Liver (tissue), 9 donors: ENCODE results near the gene MAN2A2. TPM values are rescaled to one million over a fixed set of nuclear protein-coding genes. Genes with fewer than 3 reads are reported as not detected.

Source experiments
- DNase-seq: peaks from one replicate; pipeline ENCODE4 v3.0.0-alpha.2; 2017; ENCODE audit warnings: low spot score
- H3K27ac ChIP-seq, 2 donors: one replicate each; pipeline ENCODE4 v1.7.0; 2013; ENCODE audit warnings: inconsistent platforms in 2 of 2, low read length in 2 of 2, control low read depth in 1 of 2, low read depth in 1 of 2, mild to moderate bottlenecking in 1 of 2
- H3K27me3 ChIP-seq, 4 donors: one replicate each; pipeline versions ENCODE4 v1.6.1 to v1.7.0; 2013; ENCODE audit warnings: low read length in 3 of 4, inconsistent platforms in 1 of 4, mild to moderate bottlenecking in 1 of 4, moderate library complexity in 1 of 4; ENCODE audit not compliant: control insufficient read depth in 4 of 4, insufficient read depth in 4 of 4
- H3K36me3 ChIP-seq, 4 donors: one replicate each; pipeline versions ENCODE4 v1.6.1 to v1.7.0; 2013; ENCODE audit warnings: low read length in 3 of 4, mild to moderate bottlenecking in 3 of 4, low read depth in 1 of 4, moderate library complexity in 1 of 4; ENCODE audit not compliant: control insufficient read depth in 4 of 4, insufficient read depth in 3 of 4
- H3K4me1 ChIP-seq, 4 donors: one replicate each; pipeline versions ENCODE4 v1.6.1 to v1.7.0; 2013; ENCODE audit warnings: low read length in 3 of 4, mild to moderate bottlenecking in 3 of 4, moderate library complexity in 1 of 4; ENCODE audit not compliant: control insufficient read depth in 4 of 4, insufficient read depth in 4 of 4
- H3K4me3 ChIP-seq, 3 donors: one replicate each; pipeline versions ENCODE4 v1.6.1 to v1.7.0; 2013; ENCODE audit warnings: low read length in 3 of 3, control low read depth in 1 of 3, low read depth in 1 of 3, mild to moderate bottlenecking in 1 of 3
- H3K9ac ChIP-seq, 2 donors: one replicate each; pipeline ENCODE4 v1.7.0; 2013; ENCODE audit warnings: low read length in 2 of 2, mild to moderate bottlenecking in 2 of 2, moderate library complexity in 2 of 2, control low read depth in 1 of 2, low read depth in 1 of 2
- H3K9me3 ChIP-seq, 4 donors: one replicate each; pipeline versions ENCODE4 v1.6.1 to v1.7.0; 2013; ENCODE audit warnings: low read length in 3 of 4; ENCODE audit not compliant: control insufficient read depth in 4 of 4
- EGR1 ChIP-seq, 2 donors: IDR thresholded peaks; 2 replicates each; pipeline ENCODE4 v1.6.1; 2016 to 2018; ENCODE audit warnings: antibody characterized with exemption in 2 of 2, low read depth in 2 of 2
- FOXA1 ChIP-seq: IDR thresholded peaks from 2 replicates; pipeline ENCODE4 v1.6.1; 2016; ENCODE audit warnings: antibody characterized with exemption
- FOXA2 ChIP-seq: IDR thresholded peaks from 2 replicates; pipeline ENCODE4 v1.6.1; 2016; ENCODE audit warnings: antibody characterized with exemption
- GABPA ChIP-seq, 2 donors: IDR thresholded peaks in 1 of 2; conservative IDR thresholded peaks in 1 of 2; 2 replicates each; pipeline ENCODE4 v1.6.1; 2016; ENCODE audit warnings: antibody characterized with exemption in 2 of 2, mild to moderate bottlenecking in 1 of 2, moderate library complexity in 1 of 2
- HNF4A ChIP-seq, 2 donors: conservative IDR thresholded peaks; 2 replicates each; pipeline ENCODE4 v1.6.1; 2016; ENCODE audit warnings: antibody characterized with exemption in 2 of 2, mild to moderate bottlenecking in 2 of 2
- HNF4G ChIP-seq: IDR thresholded peaks from 2 replicates; pipeline ENCODE4 v1.6.1; 2016; ENCODE audit warnings: antibody characterized with exemption
- JUND ChIP-seq, 2 donors: IDR thresholded peaks; 2 replicates each; pipeline ENCODE4 v1.6.1; 2016; ENCODE audit warnings: antibody characterized with exemption in 2 of 2
- NR2F2 ChIP-seq: IDR thresholded peaks from 2 replicates; pipeline ENCODE4 v1.6.1; 2016; ENCODE audit warnings: antibody characterized with exemption
- RAD21 ChIP-seq, 2 donors: IDR thresholded peaks; 2 replicates each; pipeline ENCODE4 v1.6.1; 2016; ENCODE audit warnings: antibody characterized with exemption in 2 of 2, mild to moderate bottlenecking in 2 of 2
- SP1 ChIP-seq: IDR thresholded peaks from 2 replicates; pipeline ENCODE4 v1.6.1; 2018; ENCODE audit warnings: antibody characterized with exemption, mild to moderate bottlenecking
- TAF1 ChIP-seq: conservative IDR thresholded peaks from 2 replicates; pipeline ENCODE4 v1.6.1; 2016; ENCODE audit warnings: antibody characterized with exemption, mild to moderate bottlenecking
- YY1 ChIP-seq: IDR thresholded peaks from 2 replicates; pipeline ENCODE4 v1.6.1; 2016; ENCODE audit warnings: antibody characterized with exemption, mild to moderate bottlenecking
- WGBS: extraction: QIAGEN DNeasy Blood & Tissue Kit; methylation state at CpG from one replicate; pipeline ENCODE4 v1.1.7; 2013; 5-methylcytosine and 5-hydroxymethylcytosine counted together
- polyA plus RNA-seq, 2 donors: library from polyadenylated mRNA; stranded (reverse) in 1 of 2; unstranded in 1 of 2; fragments of 200-250 nt in 1 of 2; fragments of >200 nt in 1 of 2; fragmentation: Nextera tagmentation in 1 of 2; extraction: Ambion mirVana in 1 of 2; gene quantifications; one replicate each; pipeline versions ENCODE4 v1.2.1 to v1.2.3, GENCODE V29; 2013 to 2015
- total RNA-seq, 2 donors: library from RNA; depleted of rRNA; stranded (reverse); fragments of >200 nt; gene quantifications; one replicate each; pipeline ENCODE4 v1.2.3, GENCODE V29; 2014
- TF ChIP-seq, protein P1 (sequence below): IDR thresholded peaks from 2 replicates; pipeline ENCODE4 v1.6.1; 2016; ENCODE audit warnings: antibody characterized with exemption
- TF ChIP-seq, protein P2 (sequence below): fragments of 150-350 bp; IDR thresholded peaks from 2 replicates; pipeline ENCODE4 v1.5.1; 2017; ENCODE audit warnings: improper control_type of control experiment, low read depth, low read length; ENCODE audit not compliant: missing input control
- TF ChIP-seq, protein P3 (sequence below): IDR thresholded peaks from 2 replicates; pipeline ENCODE4 v1.6.1; 2016; ENCODE audit warnings: antibody characterized with exemption
- TF ChIP-seq, protein P4 (sequence below): IDR thresholded peaks from 2 replicates; pipeline ENCODE4 v1.6.1; 2016; ENCODE audit warnings: antibody characterized with exemption
- TF ChIP-seq, protein P5 (sequence below): IDR thresholded peaks from 2 replicates; pipeline ENCODE4 v1.6.1; 2016; ENCODE audit warnings: antibody characterized with exemption, mild to moderate bottlenecking
- donor health status: healthy.
- donor health status: healthy.
- donor health status: healthy.
- donor health status: healthy.
- donor health status: healthy.

The MAN2A2 gene
- total and polyA plus RNA-seq, 4 donors: 17.3 to 111 (median 50.9) TPM

DNA sequence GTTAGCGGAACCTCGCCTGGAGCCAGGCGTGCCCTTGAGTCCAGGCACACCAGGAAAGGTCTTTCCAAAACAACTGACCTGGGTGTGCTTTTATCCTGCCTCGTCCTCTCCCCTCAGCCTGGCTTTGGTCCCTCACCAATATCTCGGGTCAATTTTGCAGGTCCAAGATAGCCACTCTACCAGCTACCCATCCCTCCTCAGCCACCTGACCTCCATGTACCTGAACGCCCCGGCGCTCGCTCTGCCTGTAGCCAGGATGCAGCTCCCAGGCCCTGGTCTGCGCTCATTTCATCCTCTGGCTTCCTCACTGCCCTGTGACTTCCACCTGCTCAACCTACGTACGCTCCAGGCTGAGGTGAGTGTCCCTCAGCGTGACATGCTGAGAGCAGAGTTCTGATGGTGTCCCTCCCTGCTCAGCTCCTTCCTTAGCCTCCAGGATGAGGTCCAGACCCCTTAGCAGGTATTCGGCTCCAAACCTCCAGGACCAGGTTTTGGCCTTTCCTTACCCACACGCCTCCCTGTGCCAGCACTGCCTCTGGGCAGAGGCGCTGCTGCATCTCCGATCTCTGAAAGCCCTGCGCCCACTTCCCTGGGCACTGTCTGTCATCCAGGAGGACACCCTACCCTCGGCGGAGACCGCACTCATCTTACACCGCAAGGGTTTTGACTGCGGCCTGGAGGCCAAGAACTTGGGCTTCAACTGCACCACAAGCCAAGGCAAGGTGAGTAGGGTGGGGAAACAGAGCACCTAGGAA is 15.1 kb downstream of the MAN2A2 start:
- TF ChIP-seq HNF4G (no peak), JUND (IDR thresholded peaks at IDR 0.05) (no peak), SP1 (no peak), YY1 (no peak), NR2F2 (no peak), TAF1 (no peak), EGR1 (IDR thresholded peaks at IDR 0.05; ENCODE audit: low read depth in 2 of 2) (no peak), FOXA2 (no peak), FOXA1 (no peak), HNF4A (conservative IDR thresholded peaks at IDR 0.05) (no peak), RAD21 (IDR thresholded peaks at IDR 0.05) (no peak), GABPA (IDR thresholded peaks at IDR 0.05 in 1 of 2, conservative IDR thresholded peaks at IDR 0.05 in 1 of 2) (no peak)
- TF ChIP-seq, protein P1, sequence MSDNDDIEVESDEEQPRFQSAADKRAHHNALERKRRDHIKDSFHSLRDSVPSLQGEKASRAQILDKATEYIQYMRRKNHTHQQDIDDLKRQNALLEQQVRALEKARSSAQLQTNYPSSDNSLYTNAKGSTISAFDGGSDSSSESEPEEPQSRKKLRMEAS: no peak
- TF ChIP-seq, protein P2, sequence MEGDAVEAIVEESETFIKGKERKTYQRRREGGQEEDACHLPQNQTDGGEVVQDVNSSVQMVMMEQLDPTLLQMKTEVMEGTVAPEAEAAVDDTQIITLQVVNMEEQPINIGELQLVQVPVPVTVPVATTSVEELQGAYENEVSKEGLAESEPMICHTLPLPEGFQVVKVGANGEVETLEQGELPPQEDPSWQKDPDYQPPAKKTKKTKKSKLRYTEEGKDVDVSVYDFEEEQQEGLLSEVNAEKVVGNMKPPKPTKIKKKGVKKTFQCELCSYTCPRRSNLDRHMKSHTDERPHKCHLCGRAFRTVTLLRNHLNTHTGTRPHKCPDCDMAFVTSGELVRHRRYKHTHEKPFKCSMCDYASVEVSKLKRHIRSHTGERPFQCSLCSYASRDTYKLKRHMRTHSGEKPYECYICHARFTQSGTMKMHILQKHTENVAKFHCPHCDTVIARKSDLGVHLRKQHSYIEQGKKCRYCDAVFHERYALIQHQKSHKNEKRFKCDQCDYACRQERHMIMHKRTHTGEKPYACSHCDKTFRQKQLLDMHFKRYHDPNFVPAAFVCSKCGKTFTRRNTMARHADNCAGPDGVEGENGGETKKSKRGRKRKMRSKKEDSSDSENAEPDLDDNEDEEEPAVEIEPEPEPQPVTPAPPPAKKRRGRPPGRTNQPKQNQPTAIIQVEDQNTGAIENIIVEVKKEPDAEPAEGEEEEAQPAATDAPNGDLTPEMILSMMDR: no peak
- TF ChIP-seq, protein P3, sequence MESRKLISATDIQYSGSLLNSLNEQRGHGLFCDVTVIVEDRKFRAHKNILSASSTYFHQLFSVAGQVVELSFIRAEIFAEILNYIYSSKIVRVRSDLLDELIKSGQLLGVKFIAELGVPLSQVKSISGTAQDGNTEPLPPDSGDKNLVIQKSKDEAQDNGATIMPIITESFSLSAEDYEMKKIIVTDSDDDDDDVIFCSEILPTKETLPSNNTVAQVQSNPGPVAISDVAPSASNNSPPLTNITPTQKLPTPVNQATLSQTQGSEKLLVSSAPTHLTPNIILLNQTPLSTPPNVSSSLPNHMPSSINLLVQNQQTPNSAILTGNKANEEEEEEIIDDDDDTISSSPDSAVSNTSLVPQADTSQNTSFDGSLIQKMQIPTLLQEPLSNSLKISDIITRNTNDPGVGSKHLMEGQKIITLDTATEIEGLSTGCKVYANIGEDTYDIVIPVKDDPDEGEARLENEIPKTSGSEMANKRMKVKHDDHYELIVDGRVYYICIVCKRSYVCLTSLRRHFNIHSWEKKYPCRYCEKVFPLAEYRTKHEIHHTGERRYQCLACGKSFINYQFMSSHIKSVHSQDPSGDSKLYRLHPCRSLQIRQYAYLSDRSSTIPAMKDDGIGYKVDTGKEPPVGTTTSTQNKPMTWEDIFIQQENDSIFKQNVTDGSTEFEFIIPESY: no peak
- TF ChIP-seq, protein P4, sequence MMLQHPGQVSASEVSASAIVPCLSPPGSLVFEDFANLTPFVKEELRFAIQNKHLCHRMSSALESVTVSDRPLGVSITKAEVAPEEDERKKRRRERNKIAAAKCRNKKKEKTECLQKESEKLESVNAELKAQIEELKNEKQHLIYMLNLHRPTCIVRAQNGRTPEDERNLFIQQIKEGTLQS: no peak
- TF ChIP-seq, protein P5, sequence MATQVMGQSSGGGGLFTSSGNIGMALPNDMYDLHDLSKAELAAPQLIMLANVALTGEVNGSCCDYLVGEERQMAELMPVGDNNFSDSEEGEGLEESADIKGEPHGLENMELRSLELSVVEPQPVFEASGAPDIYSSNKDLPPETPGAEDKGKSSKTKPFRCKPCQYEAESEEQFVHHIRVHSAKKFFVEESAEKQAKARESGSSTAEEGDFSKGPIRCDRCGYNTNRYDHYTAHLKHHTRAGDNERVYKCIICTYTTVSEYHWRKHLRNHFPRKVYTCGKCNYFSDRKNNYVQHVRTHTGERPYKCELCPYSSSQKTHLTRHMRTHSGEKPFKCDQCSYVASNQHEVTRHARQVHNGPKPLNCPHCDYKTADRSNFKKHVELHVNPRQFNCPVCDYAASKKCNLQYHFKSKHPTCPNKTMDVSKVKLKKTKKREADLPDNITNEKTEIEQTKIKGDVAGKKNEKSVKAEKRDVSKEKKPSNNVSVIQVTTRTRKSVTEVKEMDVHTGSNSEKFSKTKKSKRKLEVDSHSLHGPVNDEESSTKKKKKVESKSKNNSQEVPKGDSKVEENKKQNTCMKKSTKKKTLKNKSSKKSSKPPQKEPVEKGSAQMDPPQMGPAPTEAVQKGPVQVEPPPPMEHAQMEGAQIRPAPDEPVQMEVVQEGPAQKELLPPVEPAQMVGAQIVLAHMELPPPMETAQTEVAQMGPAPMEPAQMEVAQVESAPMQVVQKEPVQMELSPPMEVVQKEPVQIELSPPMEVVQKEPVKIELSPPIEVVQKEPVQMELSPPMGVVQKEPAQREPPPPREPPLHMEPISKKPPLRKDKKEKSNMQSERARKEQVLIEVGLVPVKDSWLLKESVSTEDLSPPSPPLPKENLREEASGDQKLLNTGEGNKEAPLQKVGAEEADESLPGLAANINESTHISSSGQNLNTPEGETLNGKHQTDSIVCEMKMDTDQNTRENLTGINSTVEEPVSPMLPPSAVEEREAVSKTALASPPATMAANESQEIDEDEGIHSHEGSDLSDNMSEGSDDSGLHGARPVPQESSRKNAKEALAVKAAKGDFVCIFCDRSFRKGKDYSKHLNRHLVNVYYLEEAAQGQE: no peak
- Histone ChIP-seq H3K27me3 (no peaks in the 10 kb centered on the region), H3K9ac (no peak overlapping the region), H3K9me3 (no peaks in the 10 kb centered on the region), H3K4me3 (no peak overlapping the region), H3K27ac (no peak overlapping the region), H3K4me1 (no peaks in the 10 kb centered on the region), H3K36me3 (peaks cover 9 to 75% (median 56%) of the 10 kb centered on the region in 4 donors)
- WGBS: 97% methylated on average over 23 of the region's 23 CpGs
- no peak for DNase-seq
